Stimulated activated naive B cell treated with anti-CD40 and anti-IgM and Interleukin-4, amounts not matched to agents 10 μg/mL and 1 μg/mL and 100 μg/mL, for 72 hours (primary cell): Measurements from ENCODE around the gene FLT3LG.

Experiments
- ATAC-seq, 2 donors: fragments of 150-1000 bp; cut with Tn5 transposase; replicated peaks; 2 replicates each; pipeline ENCODE4 v1.10.0; 2021; ENCODE audit warnings: moderate library complexity in 1 of 2
- DNase-seq: peaks from one replicate; pipeline ENCODE4 v3.0.0; 2021
- H3K27ac Mint-ChIP-seq: one replicate; pipeline ENCODE4 v1.8.0; 2022; ENCODE audit warnings: mild to moderate bottlenecking, mixed read lengths
- H3K27me3 Mint-ChIP-seq, 2 donors: one replicate each; pipeline ENCODE4 v1.8.0; 2022; ENCODE audit warnings: mixed read lengths in 2 of 2
- H3K36me3 Mint-ChIP-seq, 2 donors: one replicate each; pipeline ENCODE4 v1.8.0; 2022; ENCODE audit warnings: mixed read lengths in 2 of 2, mild to moderate bottlenecking in 1 of 2
- H3K4me1 Mint-ChIP-seq, 2 donors: one replicate each; pipeline ENCODE4 v1.8.0; 2022; ENCODE audit warnings: mixed read lengths in 2 of 2, mild to moderate bottlenecking in 1 of 2
- H3K4me3 Mint-ChIP-seq, 2 donors: one replicate each; pipeline ENCODE4 v1.8.0; 2022; ENCODE audit warnings: mild to moderate bottlenecking in 2 of 2, mixed read lengths in 2 of 2, moderate library complexity in 1 of 2
- H3K9me3 Mint-ChIP-seq, 2 donors: one replicate each; pipeline ENCODE4 v1.8.0; 2022; ENCODE audit warnings: mixed read lengths in 2 of 2, mild to moderate bottlenecking in 1 of 2

Gene FLT3LG

DNA sequence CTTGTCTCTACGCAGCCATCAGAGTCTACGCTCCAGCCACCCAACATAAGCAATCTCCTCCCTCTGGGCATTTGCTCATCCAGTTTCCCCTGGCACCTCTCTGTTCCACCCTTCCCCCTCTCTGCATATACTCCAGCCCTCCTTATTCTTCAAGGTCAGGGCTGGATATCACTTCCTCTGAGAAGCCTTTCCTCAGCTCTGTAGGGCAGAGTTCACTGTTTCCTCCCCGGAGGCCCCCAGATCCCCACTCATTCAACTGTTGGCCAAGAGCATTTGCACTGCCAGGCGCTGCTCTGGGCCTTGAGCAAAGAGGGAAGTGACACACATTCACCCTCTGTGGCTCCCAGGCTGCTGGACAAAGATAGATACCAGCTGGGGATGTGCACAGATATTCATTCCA, 41.8 kb downstream of the FLT3LG start:
- Mint-ChIP-seq H3K27me3 (no peaks in the 10 kb centered on the region), H3K27ac (peak overlapping the region; percentile 6), H3K9me3 (no peaks in the 10 kb centered on the region), H3K4me1 (peaks cover 29 to 44% of the 10 kb centered on the region in 2 donors), H3K4me3 (peak overlapping the region in 1 of 2 donors; percentile 47), H3K36me3 (no peaks in the 10 kb centered on the region)
- DNase-seq (no peak), ATAC-seq (peak; percentile 71 to 79)

DNA sequence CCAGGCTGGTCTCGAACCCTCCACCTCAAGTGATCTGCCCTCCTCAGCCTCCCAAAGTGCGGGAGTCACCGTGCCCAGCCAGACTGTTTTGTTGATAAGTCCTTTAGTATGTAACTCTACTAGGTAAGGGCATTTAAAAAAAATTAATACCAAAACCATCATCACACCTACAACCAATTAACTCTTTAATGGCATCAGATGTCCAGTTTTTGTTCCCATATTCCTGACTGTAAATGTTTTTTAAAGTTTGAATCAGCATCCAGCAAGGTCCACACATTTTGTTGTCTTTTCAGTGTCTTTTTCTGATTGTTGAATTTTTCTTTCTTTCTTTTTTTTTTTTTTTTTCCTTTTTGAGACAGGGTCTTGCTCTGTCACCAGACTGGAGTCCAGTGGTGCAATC, 44.0 kb downstream of the FLT3LG start:
- peaks cover 17 to 26% of the 10 kb centered on the region in 2 donors for H3K4me1 Mint-ChIP-seq

DNA sequence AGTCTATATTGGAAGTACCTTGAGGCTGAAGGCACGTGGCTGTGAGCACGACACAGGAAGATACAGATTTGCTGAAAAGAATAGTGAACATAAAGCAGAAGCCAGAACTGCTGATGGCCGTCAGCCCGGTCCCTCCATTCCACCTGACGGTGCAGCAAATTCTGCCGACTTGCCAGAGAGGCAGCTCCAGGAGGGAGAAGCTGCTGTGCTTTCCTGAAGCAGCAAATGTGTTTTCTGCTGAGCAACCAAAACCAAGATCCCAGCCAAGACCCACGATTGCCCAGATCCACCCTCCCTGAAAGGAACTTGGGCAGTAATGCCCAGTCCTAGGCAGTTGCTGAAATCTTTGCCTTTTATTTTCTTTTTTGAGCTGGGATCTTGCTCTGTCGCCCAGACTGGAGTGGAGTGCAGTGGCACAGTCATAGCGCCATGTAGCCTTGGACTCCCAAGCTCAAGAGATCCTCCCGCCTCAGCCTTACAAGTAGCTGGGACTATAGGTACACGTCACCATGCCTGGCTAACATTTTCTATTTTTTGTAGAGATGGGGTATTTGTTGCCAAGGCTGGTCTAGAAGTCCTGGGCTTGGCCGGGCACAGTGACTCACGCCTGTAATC, 46.8 kb downstream of the FLT3LG start:
- Mint-ChIP-seq H3K4me3 (no peak overlapping the region), H3K4me1 (peaks cover 4 to 6% of the 10 kb centered on the region in 2 donors), H3K27me3 (no peaks in the 10 kb centered on the region), H3K9me3 (no peaks in the 10 kb centered on the region), H3K27ac (no peak overlapping the region), H3K36me3 (no peaks in the 10 kb centered on the region)
- DNase-seq = no peak
- no peak for ATAC-seq

More for the DNA sequence above, 44.0 kb downstream of the FLT3LG start:
- DNase-seq (no peak), ATAC-seq (no peak)
- no peak overlapping the region for H3K27ac Mint-ChIP-seq
- no peaks in the 10 kb centered on the region for H3K36me3 Mint-ChIP-seq
- H3K4me3 Mint-ChIP-seq = no peak overlapping the region
- H3K9me3 Mint-ChIP-seq = no peaks in the 10 kb centered on the region
- H3K27me3 Mint-ChIP-seq = no peaks in the 10 kb centered on the region

DNA sequence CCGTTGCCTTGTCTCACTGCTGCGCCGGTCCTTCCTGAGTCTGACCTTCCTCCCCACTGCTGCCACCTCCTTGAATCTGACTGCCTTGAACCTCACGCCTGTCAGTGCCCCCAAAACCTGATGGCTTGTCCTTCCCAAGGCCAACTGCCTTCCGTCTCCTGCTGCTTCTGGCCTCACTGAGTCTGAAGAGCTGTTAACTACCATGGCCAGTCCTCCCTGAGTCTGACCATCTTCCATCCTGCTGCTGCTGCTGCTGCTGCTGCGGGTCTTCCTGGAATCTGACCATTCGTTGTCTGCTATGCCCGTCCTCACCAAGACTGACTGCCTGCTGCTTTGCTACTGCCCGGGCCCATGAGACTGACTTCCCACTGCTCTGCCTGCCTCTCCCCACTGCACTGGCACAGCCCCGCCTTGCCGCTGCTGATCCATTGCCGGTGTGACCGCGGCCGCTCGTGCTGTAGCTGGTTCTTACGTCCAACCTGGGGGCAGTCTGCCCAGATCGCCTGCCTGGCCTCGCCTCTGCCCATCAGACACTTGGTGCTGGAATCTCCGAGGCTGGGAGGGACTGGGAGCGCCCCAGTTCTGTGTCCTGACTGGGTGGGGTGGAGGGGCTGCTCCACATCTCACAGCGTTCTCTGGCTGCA, 50.9 kb downstream of the FLT3LG start:
- Mint-ChIP-seq H3K4me1 (peaks cover 15 to 16% of the 10 kb centered on the region in 2 donors), H3K9me3 (peaks cover 0 to 4% of the 10 kb centered on the region in 2 donors), H3K27me3 (peaks cover 0 to 6% of the 10 kb centered on the region in 2 donors), H3K27ac (no peak overlapping the region), H3K4me3 (no peak overlapping the region), H3K36me3 (peaks cover 2 to 6% of the 10 kb centered on the region in 2 donors)
- DNase-seq = no peak
- ATAC-seq = no peak

DNA sequence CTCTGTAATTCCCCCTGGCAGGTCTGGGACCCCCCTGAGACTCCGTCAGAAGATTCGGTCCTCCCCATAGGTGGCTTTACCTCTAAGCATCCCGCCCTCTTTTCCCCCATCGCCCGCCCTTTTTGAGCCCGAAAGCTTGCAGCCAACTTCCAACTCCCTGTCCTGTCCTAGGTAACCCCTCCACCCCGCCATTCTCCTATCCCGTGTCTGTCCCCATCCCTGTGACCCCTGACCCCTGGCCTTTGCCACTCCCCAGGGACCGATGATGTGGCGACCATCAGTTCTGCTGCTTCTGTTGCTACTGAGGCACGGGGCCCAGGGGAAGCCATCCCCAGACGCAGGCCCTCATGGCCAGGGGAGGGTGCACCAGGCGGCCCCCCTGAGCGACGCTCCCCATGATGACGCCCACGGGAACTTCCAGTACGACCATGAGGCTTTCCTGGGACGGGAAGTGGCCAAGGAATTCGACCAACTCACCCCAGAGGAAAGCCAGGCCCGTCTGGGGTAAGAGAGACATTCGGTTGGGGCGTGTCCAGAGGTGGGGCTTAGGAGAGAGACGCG, 54.3 kb downstream of the FLT3LG start:
- Mint-ChIP-seq H3K27me3 (peaks cover 0 to 6% of the 10 kb centered on the region in 2 donors), H3K4me1 (peaks cover 20 to 21% of the 10 kb centered on the region in 2 donors), H3K4me3 (peak overlapping the region; percentile 86), H3K9me3 (peaks cover 0 to 4% of the 10 kb centered on the region in 2 donors), H3K36me3 (peaks cover 2 to 6% of the 10 kb centered on the region in 2 donors), H3K27ac (no peak overlapping the region)
- DNase-seq (no peak), ATAC-seq (no peak)

DNA sequence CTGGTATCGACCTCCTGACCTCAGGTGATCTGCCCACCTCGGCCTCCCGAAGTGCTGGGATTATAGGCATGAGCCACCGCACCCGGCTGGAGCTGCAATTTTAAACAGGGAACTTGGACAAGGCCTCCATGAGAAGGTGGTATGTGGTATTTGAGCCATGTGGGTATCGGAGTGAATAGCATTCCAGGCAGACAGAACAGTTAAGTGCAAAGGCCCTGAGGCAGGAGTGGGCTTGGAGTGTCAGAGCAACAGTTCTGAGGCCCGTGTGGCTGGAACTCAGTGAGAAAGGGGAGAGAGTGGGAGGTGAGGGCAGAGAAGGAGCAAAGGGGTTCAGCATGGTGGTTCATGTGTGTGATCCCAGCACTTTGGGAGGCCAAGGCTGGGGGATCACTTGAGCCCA, 56.7 kb downstream of the FLT3LG start:
- Mint-ChIP-seq H3K27ac (no peak overlapping the region), H3K27me3 (peaks cover 0 to 6% of the 10 kb centered on the region in 2 donors), H3K9me3 (peaks cover 0 to 4% of the 10 kb centered on the region in 2 donors), H3K4me1 (peaks cover 30 to 39% of the 10 kb centered on the region in 2 donors), H3K4me3 (no peak overlapping the region), H3K36me3 (peaks cover 2 to 6% of the 10 kb centered on the region in 2 donors)
- DNase-seq (no peak), ATAC-seq (no peak)

DNA sequence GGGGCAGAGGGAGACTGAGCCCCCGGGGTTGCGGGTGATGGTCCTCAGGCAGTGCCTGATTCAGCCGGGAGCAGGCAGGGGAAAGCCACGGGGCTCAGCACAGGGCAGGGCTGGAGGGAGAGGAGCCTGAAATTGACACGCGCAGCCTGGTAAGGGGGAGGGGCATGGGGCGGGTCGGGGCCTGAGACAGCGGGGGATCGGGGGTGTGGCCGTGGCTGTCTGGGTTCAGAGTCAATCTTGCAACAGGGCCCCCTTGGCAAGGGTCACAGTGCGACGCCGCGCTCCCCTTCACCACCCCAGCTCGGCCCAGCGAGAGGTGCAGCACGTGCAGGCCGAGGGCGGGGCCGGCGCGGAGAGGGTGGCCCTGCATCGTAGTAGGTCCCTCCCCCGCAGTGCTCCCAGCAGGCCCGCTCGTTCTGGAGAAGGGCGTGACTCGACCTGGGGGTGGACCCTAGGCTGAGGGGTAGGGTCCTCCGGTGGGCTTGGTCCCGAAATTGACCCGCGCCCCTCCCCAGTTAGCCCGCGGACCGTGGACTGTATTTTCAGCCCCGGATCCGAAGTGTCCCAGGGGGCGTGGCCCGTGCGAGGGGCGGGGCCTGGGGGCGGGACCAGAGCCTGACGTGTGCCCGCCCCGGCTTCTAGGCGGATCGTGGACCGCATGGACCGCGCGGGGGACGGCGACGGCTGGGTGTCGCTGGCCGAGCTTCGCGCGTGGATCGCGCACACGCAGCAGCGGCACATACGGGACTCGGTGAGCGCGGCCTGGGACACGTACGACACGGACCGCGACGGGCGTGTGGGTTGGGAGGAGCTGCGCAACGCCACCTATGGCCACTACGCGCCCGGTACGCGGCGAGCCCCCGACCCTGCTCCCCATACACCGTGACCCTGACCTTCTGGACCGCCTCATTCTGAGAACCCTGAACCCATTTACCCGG, 59.8 kb downstream of the FLT3LG start:
- H3K4me3 Mint-ChIP-seq = peak overlapping the region; percentile 84 to 87
- H3K9me3 Mint-ChIP-seq = no peaks in the 10 kb centered on the region
- ATAC-seq (peak; percentile 81 to 89), DNase-seq (peak; percentile 78)
- peaks cover 20 to 47% of the 10 kb centered on the region in 2 donors for H3K4me1 Mint-ChIP-seq
- H3K27ac Mint-ChIP-seq = peak overlapping the region; percentile 66
- H3K36me3 Mint-ChIP-seq = no peaks in the 10 kb centered on the region
- H3K27me3 Mint-ChIP-seq = no peaks in the 10 kb centered on the region

DNA sequence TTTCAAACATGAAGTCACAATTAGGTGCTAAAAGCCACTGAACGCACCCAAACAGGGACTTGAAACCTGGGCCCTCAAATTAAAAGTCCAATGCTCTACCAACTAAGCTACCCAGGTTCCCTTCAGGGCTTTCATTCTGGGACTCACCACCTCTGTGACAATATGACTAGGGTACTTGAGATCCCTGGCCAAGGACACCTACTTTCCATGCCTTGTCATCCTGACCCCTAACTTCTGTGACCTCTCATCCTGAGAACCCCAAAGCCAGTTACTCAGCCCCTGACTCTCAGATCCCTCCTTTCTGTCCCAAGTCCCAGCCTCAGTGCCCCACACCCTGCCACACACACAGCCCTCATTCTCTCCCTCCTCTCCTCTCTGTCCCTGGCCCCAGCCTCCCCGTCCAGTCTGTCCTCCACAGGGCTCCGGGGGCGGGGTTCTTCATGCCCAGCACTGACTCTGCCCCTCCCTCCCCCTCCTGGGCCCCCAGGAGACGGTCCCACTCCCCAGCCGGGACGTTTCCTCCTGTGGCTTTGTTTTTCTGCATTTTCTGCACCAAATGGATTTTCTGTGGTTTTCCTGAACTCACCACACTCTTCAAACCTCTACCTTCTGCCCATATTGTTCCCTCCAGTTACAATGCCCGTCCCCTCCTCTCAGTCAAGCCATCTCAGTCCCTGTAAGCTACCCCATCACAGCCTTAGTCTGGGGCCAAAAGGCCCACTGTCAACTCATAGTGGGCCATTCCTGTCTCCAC, 60.8 kb downstream of the FLT3LG start:
- Mint-ChIP-seq H3K4me1 (peaks cover 20 to 48% of the 10 kb centered on the region in 2 donors), H3K4me3 (peak overlapping the region; percentile 84 to 87), H3K9me3 (no peaks in the 10 kb centered on the region), H3K27ac (peak overlapping the region; percentile 45), H3K36me3 (no peaks in the 10 kb centered on the region), H3K27me3 (no peaks in the 10 kb centered on the region)
- DNase-seq = no peak
- ATAC-seq = no peak
